GM21737 (cell line): ENCODE data around the gene AMDHD2.
"Not testable (repeated sequence)": the region's sequence is repeated elsewhere in the genome, so short reads cannot be mapped to it uniquely, and the experiment has no call there.

Experiments used
- ATAC-seq: cut with Tn5 transposase; IDR thresholded peaks from one replicate; pipeline ENCODE4 v1.9.1; 2021; ENCODE audit warnings: mild to moderate bottlenecking, moderate library complexity; ENCODE audit not compliant: unreplicated experiment

AMDHD2 gene, protein sequence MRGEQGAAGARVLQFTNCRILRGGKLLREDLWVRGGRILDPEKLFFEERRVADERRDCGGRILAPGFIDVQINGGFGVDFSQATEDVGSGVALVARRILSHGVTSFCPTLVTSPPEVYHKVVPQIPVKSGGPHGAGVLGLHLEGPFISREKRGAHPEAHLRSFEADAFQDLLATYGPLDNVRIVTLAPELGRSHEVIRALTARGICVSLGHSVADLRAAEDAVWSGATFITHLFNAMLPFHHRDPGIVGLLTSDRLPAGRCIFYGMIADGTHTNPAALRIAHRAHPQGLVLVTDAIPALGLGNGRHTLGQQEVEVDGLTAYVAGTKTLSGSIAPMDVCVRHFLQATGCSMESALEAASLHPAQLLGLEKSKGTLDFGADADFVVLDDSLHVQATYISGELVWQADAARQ

GRCh38 chr16:2520097-2520783 is at the start of gene AMDHD2:
AMDHD2 (plus strand) TSS chr16:2520371; CDS start chr16:2520459, 88 bp downstream.
- peak; percentile 35 for ATAC-seq

- ATAC-seq = no peak
These were observed 49.6 kb upstream of the AMDHD2 start for GRCh38 chr16:2470603-2471015.

DNA sequence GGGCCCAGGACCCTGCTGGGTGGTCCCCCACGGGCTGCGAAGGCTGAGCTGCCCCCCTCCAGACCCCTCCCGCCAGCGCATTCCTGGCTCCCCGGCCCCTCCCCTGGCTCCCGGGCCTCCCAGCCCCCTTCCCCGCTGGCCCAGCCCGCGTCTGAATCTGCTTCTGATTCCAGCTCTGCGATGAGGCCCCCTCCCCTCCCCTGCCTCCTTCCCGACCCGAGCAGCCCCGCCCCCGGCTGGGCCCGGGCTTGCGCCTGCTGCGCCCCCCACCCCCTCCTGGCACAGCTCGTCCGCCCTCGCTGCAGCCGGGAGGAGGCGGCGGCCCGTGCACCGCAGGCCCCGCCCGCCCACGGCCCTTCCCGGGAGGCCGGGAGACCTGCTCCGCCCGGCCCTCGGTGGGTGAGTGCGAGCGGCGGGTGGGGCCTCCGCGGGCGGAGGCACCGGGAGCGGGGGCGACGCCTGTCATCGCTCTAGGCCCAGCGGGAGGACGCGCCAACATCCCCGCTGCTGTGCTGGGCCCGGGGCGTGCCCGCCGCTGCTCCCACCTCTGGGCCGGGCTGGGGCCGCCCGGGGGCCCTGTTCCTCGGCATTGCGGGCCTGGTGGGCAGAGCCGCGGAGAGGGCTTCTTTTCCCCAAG is 49.0 kb upstream of the AMDHD2 start, which contains the start of gene NTN3:
NTN3 (plus strand) TSS at position 282 of the 637 bp plus-strand sequence. CDS start 405 bp downstream, outside the sequence.
- ATAC-seq = no peak

DNA sequence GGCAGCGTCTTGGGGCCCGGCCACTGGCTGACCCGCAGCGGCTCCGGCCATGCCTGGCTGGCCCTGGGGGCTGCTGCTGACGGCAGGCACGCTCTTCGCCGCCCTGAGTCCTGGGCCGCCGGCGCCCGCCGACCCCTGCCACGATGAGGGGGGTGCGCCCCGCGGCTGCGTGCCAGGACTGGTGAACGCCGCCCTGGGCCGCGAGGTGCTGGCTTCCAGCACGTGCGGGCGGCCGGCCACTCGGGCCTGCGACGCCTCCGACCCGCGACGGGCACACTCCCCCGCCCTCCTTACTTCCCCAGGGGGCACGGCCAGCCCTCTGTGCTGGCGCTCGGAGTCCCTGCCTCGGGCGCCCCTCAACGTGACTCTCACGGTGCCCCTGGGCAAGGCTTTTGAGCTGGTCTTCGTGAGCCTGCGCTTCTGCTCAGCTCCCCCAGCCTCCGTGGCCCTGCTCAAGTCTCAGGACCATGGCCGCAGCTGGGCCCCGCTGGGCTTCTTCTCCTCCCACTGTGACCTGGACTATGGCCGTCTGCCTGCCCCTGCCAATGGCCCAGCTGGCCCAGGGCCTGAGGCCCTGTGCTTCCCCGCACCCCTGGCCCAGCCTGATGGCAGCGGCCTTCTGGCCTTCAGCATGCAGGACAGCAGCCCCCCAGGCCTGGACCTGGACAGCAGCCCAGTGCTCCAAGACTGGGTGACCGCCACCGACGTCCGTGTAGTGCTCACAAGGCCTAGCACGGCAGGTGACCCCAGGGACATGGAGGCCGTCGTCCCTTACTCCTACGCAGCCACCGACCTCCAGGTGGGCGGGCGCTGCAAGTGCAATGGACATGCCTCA is 48.3 kb upstream of the AMDHD2 start:
- ATAC-seq = no peak

- no peak for ATAC-seq
These were observed 47.7 kb upstream of the AMDHD2 start for GRCh38 chr16:2472488-2472864.

- ATAC-seq = no peak
These were observed 47.2 kb upstream of the AMDHD2 start for GRCh38 chr16:2472885-2473445.

- peak; percentile 3 for ATAC-seq
These were observed 46.7 kb upstream of the AMDHD2 start for GRCh38 chr16:2473446-2473926.

DNA sequence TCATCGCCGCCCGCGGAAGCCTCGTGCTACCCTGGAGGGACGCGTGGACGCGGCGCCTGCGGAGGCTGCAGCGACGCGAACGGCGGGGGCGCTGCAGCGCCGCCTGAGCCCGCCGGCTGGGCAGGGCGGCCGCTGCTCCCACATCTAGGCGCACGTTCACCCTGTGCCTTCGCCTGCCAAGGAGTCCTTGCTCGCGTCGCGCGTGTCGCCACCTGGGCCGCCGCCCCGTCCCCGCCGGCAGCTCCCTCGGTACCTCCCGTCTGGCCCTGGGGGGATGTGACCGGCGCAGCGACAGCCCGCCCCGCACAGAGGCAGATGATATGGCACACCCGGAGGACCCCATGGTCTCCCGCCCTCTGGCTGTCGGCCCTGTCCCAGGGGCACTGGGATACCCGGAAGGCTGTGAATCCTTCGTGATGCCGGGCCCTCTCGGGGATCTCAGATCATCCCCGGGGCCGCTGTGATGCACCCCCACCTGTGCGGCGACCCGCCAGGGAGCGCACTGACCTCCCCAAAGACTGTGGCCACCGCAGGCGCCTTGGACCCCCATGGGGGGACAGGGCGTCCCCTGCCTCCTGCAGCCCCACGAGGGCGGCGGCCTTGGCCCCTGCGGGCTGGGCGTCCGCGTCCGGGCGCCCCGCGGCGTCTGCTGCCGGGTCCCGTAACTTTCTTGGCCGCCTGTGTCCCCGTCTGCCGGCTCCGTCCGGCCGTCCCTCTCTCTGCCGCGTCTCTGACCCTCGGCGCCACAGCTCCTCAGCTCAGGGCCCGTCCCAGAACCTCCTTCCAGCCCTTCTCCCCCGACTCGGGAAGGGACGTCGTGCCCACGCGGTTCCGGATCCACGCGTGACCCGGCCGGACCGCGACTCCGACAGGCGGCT is 45.9 kb upstream of the AMDHD2 start:
- peak; percentile 33 for ATAC-seq

GRCh38 chr16:2474877-2475412 is 45.2 kb upstream of the AMDHD2 start, which contains the start of gene TBC1D24:
TBC1D24 (plus strand) TSS chr16:2475127; CDS start chr16:2496149, 21,022 bp downstream.
- ATAC-seq = peak; percentile 51

DNA sequence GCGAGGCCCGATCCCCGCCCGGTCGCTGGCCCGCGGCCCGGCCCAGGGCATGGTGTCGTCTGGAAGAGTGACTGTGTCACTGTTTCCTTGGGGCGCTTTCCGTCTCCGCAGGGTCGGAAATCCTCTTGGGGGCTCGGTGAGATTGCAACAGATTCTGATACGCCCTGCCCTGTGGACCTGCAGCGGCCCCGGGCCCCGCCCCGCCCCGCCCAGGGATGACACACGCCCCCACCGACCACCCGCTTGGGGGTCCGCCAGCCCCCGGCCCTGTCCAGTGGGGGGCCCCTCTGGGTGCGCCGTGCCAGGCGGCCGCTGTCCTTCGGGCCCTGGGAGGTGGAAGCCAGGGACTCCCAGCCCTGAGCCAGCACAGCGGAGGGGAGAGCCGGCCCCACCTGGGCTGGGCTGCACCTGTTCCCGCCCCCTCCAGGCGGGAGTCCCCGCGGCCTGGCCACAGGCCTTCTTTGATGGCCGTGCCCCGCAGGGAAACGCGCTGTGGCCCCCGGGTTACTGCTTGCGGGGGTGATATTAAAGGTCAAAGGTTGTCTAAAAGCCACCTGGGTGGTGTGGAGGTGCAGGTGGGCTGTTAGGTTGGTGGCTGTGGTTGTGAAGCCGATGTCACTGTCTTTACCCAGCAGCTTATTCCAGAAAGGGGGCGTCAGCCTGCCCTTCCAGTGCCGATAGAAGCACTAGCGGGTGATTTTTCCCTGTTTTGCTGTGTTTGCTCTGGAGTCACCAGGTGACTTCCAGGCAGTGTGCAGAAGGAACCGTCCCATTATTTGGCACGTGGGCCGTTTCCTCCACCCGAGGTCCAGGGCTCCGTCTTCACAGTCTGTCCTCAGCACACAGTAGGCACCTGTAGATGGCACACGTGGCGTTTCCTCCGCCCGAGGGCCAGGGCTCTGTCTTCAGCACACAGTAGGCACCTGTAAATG is 44.5 kb upstream of the AMDHD2 start:
- ATAC-seq = peak; percentile 10

GRCh38 chr16:2476345-2476720 is 43.8 kb upstream of the AMDHD2 start:
- no peak for ATAC-seq

DNA sequence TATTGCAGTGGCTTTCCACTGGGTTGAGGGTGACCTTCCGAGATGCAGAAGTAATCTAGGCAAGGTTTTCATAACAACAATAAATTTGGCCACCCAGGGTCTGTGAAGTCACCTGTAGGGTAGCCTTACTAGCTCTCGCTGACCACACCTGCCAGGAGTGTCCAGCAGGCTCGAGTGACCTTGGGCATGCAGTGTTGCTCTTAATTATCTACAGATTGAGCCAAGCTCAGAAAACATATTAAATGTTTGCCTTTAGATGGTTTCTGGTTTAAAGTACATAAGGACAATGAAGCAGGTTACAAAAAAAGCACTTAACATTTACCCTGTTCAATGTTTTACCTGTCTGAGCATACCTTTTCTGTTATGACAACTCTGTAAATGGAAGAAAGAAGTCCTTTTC is 43.4 kb upstream of the AMDHD2 start:
- no peak for ATAC-seq

DNA sequence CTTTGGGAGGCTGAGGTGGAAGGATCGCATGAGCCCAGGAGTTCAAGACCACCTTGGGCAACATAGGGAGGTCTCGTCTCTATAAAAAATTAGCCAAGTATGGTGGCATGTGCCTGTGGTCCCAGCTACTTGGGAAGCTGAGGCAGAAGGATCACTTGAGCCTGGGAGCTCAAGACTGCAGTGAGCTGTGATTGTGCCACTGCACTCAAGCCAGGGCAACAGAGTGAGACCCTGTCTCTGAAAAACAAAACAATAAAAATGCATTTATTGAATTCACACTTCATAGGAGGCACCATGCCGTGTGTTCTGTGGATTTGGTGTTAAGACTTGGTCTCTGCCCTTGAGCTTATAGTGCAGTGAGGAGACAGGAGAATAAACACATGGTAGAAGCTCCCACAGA is 42.8 kb upstream of the AMDHD2 start:
- no peak for ATAC-seq

DNA sequence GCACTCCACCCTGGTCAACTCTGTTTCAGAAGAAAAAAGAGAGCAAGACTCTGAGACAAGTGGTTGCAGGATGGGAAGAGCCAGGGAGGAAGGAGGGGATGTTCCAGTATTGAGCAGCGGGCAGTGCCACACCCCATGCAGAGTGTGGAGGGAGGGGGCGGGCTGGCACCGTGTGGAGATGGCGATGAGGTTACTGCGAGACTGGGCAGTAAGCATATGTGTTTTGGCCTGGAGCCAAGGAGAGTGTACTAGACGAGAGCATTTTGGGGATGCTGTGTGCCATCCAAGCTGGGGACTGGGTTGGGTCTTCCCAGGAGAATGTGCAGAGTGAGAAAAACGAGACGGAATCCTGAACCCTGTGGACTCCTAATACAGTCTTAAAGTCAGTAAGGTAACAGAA is 41.9 kb upstream of the AMDHD2 start:
- ATAC-seq = no peak

DNA sequence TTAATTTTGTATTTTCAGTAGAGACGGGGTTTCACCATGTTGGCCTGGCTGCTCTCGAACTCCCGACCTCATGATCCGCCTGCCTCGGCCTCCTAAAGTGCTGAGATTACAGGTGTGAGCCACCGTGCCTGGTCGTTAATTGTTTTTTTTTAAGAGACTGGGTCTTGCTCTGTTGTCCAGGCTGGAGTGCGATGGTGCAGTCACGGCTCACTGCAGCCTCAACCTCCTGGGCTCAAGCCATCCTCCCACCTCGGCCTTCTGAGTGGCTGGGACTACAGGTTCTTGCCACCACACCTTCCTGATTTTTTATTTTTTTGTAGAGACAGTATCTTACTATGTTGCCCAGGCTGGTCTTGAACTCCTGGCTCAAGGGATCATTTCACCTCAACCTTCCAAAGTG is 40.2 kb upstream of the AMDHD2 start:
- ATAC-seq = not testable (repeated sequence)

DNA sequence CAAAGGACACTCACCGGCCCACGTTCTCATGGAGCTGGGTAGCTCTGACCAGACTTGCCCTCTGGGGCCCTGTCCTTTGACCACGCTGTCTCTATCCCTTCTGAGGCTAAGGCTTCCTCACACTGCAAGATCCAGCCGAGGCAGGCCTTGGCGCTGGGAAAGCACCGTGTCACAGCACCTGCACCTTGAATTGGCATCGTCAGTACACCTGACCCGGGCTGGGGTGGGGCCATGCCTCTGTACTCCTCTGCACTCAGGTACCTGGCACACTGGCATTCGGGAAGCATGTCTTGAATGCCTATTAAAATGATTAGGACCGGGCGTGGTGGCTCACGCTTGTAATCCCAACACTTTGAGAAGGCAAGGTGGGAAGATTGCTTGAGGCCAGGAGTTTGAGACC is 39.2 kb upstream of the AMDHD2 start:
- no peak for ATAC-seq

DNA sequence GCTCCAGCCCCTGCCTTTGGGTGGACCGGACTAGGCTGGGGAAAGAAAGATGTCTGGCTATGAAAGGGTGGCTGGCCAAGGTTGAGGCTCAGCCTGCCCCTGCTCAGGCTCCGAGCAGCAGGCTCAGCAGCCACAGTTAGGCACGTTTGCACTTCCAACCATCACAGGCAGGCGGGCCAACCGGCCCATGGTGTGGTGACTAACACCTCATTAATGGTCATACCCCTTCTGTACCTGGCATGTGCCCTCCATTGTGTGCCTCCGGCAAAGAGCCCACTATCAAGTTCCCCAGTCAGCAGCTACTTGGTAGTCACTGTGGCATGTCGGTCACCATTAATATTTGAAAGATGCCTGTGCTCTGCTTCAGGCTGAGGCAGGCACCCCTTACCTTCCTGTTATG is 38.5 kb upstream of the AMDHD2 start:
- ATAC-seq = no peak

DNA sequence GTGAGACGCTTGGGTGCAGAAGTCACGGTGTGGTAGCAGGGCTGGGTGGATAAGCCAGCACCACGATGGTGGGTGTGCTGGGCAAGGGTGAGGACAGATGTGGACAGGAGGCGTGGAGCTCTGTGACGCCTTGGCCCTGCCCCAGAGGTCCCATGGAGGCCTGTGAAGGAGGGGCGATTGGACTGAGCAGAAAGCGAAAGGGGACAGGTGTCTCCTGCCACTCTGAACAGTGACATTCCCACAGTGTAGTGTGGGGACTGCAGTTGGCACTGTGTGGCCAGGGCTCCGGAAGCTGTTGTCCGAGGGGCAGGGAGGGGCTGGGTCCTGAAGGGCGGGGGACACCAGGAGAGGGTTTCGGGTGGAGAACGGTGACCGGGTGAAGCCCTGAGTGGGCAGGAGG is 37.9 kb upstream of the AMDHD2 start:
- no peak for ATAC-seq
